ENCODE results near the gene ZNF197. TPM values are rescaled to one million over a fixed set of nuclear protein-coding genes. Genes with fewer than 3 reads are reported as not detected.

ZNF197 gene
- total RNA-seq, 1 experiment from 2014 or later: 17.5 TPM

DNA sequence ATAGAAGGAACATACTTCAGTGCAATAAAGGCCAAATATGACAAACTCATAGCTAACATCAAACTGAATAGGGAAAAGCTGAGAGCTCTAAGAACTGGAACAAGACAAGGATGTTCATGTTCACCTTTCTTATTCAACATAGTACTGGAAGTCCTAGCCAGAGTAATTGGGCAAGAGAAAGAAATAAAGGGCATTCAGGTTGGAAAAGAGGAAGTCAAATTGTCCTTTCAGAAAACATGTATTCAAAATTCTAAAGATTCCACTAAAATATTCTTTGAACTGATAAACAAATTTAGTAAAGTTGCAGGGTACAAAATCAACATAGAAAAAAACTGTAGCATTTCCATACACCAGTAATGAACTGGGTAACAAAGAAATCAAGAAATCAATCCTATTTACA is 12.2 kb upstream of the ZNF197 start:
- Histone ChIP-seq H2BK15ac (ENCODE audit: low read depth, low read length) (no peak overlapping the region), H4K20me1 (ENCODE audit: control insufficient read depth, insufficient read depth, insufficient read length) (no peaks in the 10 kb centered on the region), H2BK5ac (ENCODE audit: insufficient read length, low read length) (no peak overlapping the region), H3K9me3 (ENCODE audit: control insufficient read depth, low read depth, low read length) (no peaks in the 10 kb centered on the region), H3K27me3 (ENCODE audit: insufficient read depth, low read length) (no peaks in the 10 kb centered on the region), H2AK5ac (ENCODE audit: insufficient read length, low read length) (no peak overlapping the region), H3K9ac (ENCODE audit: extremely low read depth, insufficient read length, low read length) (no peak overlapping the region), H4K8ac (replicated peaks; ENCODE audit: insufficient read length, low read depth, low read length) (no peak overlapping the region), H4K91ac (ENCODE audit: insufficient read length, low read depth, low read length) (no peak overlapping the region), H3K4ac (ENCODE audit: low read depth, low read length) (no peak overlapping the region), H3K56ac (ENCODE audit: insufficient read length, low read depth, low read length) (no peak overlapping the region), H4K5ac (ENCODE audit: insufficient read length, low read depth, low read length) (no peak overlapping the region), H3T11ph (ENCODE audit: low read length) (no peak overlapping the region), H2BK20ac (ENCODE audit: low read depth, low read length, poor library complexity, severe bottlenecking) (no peak overlapping the region), H3K4me2 (ENCODE audit: insufficient read depth, insufficient read length, low read length) (no peak overlapping the region), H3K27ac (ENCODE audit: insufficient read length, low read depth, low read length) (no peak overlapping the region), H3K18ac (ENCODE audit: insufficient read length, low read depth, low read length) (no peak overlapping the region), H3K4me1 (ENCODE audit: insufficient read depth, low read length) (no peaks in the 10 kb centered on the region), H2AFZ (ENCODE audit: low read length) (no peak overlapping the region), H3K23ac (ENCODE audit: insufficient read length, low read depth, low read length) (no peak overlapping the region), H3K23me2 (ENCODE audit: insufficient read length, low read depth, low read length, poor library complexity, severe bottlenecking) (no peaks in the 10 kb centered on the region), H3K79me1 (ENCODE audit: insufficient read depth, low read depth, low read length, poor library complexity, severe bottlenecking) (no peaks in the 10 kb centered on the region), H3K79me2 (ENCODE audit: insufficient read depth, low read length) (no peaks in the 10 kb centered on the region), H2BK120ac (ENCODE audit: low read depth, low read length, poor library complexity, severe bottlenecking) (no peak overlapping the region), H3K14ac (ENCODE audit: insufficient read depth, low read length) (no peak overlapping the region), H2BK12ac (ENCODE audit: insufficient read length, low read depth, low read length) (no peak overlapping the region)
- Mint-ChIP-seq H3K9me3 (peaks cover 25 to 39% of the 10 kb centered on the region in 2 experiments), H3K27ac (no peak overlapping the region), H3K4me3 (no peak overlapping the region), H3K27me3 (ENCODE audit: low read depth) (no peaks in the 10 kb centered on the region), H3K36me3 (ENCODE audit: insufficient read depth in 1 of 3, low read depth in 3 of 3) (peaks cover 5 to 10% (median 10%) of the 10 kb centered on the region in 3 experiments), H3K4me1 (no peaks in the 10 kb centered on the region)
- no peak for DNase-seq
- TF ChIP-seq, protein P1, sequence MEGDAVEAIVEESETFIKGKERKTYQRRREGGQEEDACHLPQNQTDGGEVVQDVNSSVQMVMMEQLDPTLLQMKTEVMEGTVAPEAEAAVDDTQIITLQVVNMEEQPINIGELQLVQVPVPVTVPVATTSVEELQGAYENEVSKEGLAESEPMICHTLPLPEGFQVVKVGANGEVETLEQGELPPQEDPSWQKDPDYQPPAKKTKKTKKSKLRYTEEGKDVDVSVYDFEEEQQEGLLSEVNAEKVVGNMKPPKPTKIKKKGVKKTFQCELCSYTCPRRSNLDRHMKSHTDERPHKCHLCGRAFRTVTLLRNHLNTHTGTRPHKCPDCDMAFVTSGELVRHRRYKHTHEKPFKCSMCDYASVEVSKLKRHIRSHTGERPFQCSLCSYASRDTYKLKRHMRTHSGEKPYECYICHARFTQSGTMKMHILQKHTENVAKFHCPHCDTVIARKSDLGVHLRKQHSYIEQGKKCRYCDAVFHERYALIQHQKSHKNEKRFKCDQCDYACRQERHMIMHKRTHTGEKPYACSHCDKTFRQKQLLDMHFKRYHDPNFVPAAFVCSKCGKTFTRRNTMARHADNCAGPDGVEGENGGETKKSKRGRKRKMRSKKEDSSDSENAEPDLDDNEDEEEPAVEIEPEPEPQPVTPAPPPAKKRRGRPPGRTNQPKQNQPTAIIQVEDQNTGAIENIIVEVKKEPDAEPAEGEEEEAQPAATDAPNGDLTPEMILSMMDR (conservative IDR thresholded peaks at IDR 0.05): no peak

Data from H9 (cell line).